ENCODE data around the gene KRT34.

DNA sequence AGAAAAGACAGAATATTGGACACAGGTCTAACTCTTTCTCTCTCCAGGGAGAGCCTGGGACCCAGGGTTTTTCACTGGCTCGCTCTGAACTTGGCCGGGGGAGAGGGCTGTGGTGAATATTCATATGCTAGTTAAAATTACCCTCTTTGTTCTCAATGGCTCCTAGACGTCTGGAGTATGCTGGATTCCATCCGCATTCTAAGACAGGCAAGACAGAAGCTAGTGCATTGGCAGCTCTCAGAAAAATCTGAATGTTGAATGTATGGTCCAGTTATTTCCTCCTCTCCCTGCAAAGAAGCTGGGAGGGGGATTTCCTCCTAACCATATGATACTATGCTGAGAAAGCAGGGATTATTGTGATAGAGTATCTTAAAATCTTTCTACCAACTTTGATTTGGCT is 5.6 kb upstream of the KRT34 start:
- TF ChIP-seq, protein P1, sequence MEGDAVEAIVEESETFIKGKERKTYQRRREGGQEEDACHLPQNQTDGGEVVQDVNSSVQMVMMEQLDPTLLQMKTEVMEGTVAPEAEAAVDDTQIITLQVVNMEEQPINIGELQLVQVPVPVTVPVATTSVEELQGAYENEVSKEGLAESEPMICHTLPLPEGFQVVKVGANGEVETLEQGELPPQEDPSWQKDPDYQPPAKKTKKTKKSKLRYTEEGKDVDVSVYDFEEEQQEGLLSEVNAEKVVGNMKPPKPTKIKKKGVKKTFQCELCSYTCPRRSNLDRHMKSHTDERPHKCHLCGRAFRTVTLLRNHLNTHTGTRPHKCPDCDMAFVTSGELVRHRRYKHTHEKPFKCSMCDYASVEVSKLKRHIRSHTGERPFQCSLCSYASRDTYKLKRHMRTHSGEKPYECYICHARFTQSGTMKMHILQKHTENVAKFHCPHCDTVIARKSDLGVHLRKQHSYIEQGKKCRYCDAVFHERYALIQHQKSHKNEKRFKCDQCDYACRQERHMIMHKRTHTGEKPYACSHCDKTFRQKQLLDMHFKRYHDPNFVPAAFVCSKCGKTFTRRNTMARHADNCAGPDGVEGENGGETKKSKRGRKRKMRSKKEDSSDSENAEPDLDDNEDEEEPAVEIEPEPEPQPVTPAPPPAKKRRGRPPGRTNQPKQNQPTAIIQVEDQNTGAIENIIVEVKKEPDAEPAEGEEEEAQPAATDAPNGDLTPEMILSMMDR (IDR thresholded peaks at IDR 0.05) = no peak
- TF ChIP-seq POLR2A (IDR thresholded peaks at IDR 0.05) = no peak
